Activated naive CD8-positive, alpha-beta T cell treated with anti-CD3 and anti-CD28 coated beads, Interleukin-2, amount 50 U/mL, for 24 hours (primary cell): ENCODE results near the gene BBC3.

Experiments used
- ATAC-seq: fragments of 150-1000 bp; cut with Tn5 transposase; one replicate; pipeline ENCODE4 v1.10.0; 2021
- DNase-seq: peaks from one replicate; pipeline ENCODE4 v3.0.0; 2021
- H3K27ac Mint-ChIP-seq: one replicate; pipeline ENCODE4 v1.8.0; 2021; ENCODE audit warnings: mild to moderate bottlenecking, mixed read lengths
- H3K27me3 Mint-ChIP-seq: one replicate; pipeline ENCODE4 v1.8.0; 2021; ENCODE audit warnings: mixed read lengths
- H3K36me3 Mint-ChIP-seq: one replicate; pipeline ENCODE4 v1.8.0; 2021; ENCODE audit warnings: low read depth, mixed read lengths
- H3K4me1 Mint-ChIP-seq: one replicate; pipeline ENCODE4 v1.8.0; 2021; ENCODE audit warnings: mixed read lengths
- H3K4me3 Mint-ChIP-seq: one replicate; pipeline ENCODE4 v1.8.0; 2021; ENCODE audit warnings: mild to moderate bottlenecking, moderate library complexity, mixed read lengths
- H3K9me3 Mint-ChIP-seq: one replicate; pipeline ENCODE4 v1.8.0; 2021; ENCODE audit warnings: mixed read lengths

BBC3 gene

GRCh38 chr19:47243776-47244547 lies 13.0 kb upstream of the BBC3 start:
- H3K36me3 Mint-ChIP-seq, result no peaks in the 10 kb centered on the region
- peak overlapping the region; percentile 93 for H3K27ac Mint-ChIP-seq
- no peak overlapping the region for H3K4me3 Mint-ChIP-seq
- DNase-seq (peak; percentile 93), ATAC-seq (peak; percentile 89)
- peaks cover 36% of the 10 kb centered on the region for H3K4me1 Mint-ChIP-seq
- peaks cover 3% of the 10 kb centered on the region for H3K27me3 Mint-ChIP-seq
- H3K9me3 Mint-ChIP-seq, result no peaks in the 10 kb centered on the region

GRCh38 chr19:47243364-47243775 lies 12.4 kb upstream of the BBC3 start:
- no peak for ATAC-seq
- Mint-ChIP-seq H3K36me3 (no peaks in the 10 kb centered on the region), H3K9me3 (no peaks in the 10 kb centered on the region), H3K4me3 (no peak overlapping the region), H3K27me3 (peaks cover 3% of the 10 kb centered on the region), H3K27ac (peak overlapping the region; percentile 93), H3K4me1 (peaks cover 39% of the 10 kb centered on the region)
- DNase-seq, result no peak

GRCh38 chr19:47241919-47242577 lies 11.0 kb upstream of the BBC3 start:
- no peak overlapping the region for H3K4me3 Mint-ChIP-seq
- H3K36me3 Mint-ChIP-seq, result no peaks in the 10 kb centered on the region
- no peak for ATAC-seq
- peaks cover 37% of the 10 kb centered on the region for H3K4me1 Mint-ChIP-seq
- H3K27me3 Mint-ChIP-seq, result peaks cover 3% of the 10 kb centered on the region
- no peak for DNase-seq
- H3K27ac Mint-ChIP-seq, result no peak overlapping the region
- H3K9me3 Mint-ChIP-seq, result no peaks in the 10 kb centered on the region

GRCh38 chr19:47240996-47241918 lies 10.3 kb upstream of the BBC3 start:
- no peak overlapping the region for H3K4me3 Mint-ChIP-seq
- peaks cover 3% of the 10 kb centered on the region for H3K27me3 Mint-ChIP-seq
- peaks cover 37% of the 10 kb centered on the region for H3K4me1 Mint-ChIP-seq
- peak; percentile 26 for ATAC-seq
- no peaks in the 10 kb centered on the region for H3K9me3 Mint-ChIP-seq
- no peaks in the 10 kb centered on the region for H3K36me3 Mint-ChIP-seq
- DNase-seq, result peak; percentile 86
- no peak overlapping the region for H3K27ac Mint-ChIP-seq

- H3K9me3 Mint-ChIP-seq, result no peaks in the 10 kb centered on the region
- peaks cover 5% of the 10 kb centered on the region for H3K27me3 Mint-ChIP-seq
- ATAC-seq (no peak), DNase-seq (no peak)
- no peak overlapping the region for H3K27ac Mint-ChIP-seq
- no peak overlapping the region for H3K4me3 Mint-ChIP-seq
- no peaks in the 10 kb centered on the region for H3K36me3 Mint-ChIP-seq
- peaks cover 37% of the 10 kb centered on the region for H3K4me1 Mint-ChIP-seq
These were observed 9.6 kb upstream of the BBC3 start for GRCh38 chr19:47240556-47240955.

- Mint-ChIP-seq H3K4me3 (no peak overlapping the region), H3K9me3 (no peaks in the 10 kb centered on the region), H3K4me1 (peaks cover 31% of the 10 kb centered on the region), H3K27ac (no peak overlapping the region), H3K36me3 (no peaks in the 10 kb centered on the region), H3K27me3 (peaks cover 5% of the 10 kb centered on the region)
- DNase-seq (peak; percentile 58), ATAC-seq (no peak)
These were observed 8.8 kb upstream of the BBC3 start for GRCh38 chr19:47239610-47240296.

- Mint-ChIP-seq H3K4me1 (peaks cover 25% of the 10 kb centered on the region), H3K9me3 (no peaks in the 10 kb centered on the region), H3K27ac (no peak overlapping the region), H3K27me3 (peaks cover 5% of the 10 kb centered on the region), H3K4me3 (peak overlapping the region; percentile 62), H3K36me3 (no peaks in the 10 kb centered on the region)
- no peak for DNase-seq
- no peak for ATAC-seq
These were observed 8.2 kb upstream of the BBC3 start for GRCh38 chr19:47239152-47239551.

GRCh38 chr19:47236072-47236675 lies 5.2 kb upstream of the BBC3 start:
- no peaks in the 10 kb centered on the region for H3K9me3 Mint-ChIP-seq
- H3K4me3 Mint-ChIP-seq, result no peak overlapping the region
- ATAC-seq, result no peak
- H3K27me3 Mint-ChIP-seq, result peaks cover 5% of the 10 kb centered on the region
- H3K27ac Mint-ChIP-seq, result no peak overlapping the region
- peaks cover 36% of the 10 kb centered on the region for H3K4me1 Mint-ChIP-seq
- H3K36me3 Mint-ChIP-seq, result no peaks in the 10 kb centered on the region
- no peak for DNase-seq

- ATAC-seq (peak; percentile 24), DNase-seq (peak; percentile 29)
- no peaks in the 10 kb centered on the region for H3K36me3 Mint-ChIP-seq
- H3K27me3 Mint-ChIP-seq, result peaks cover 2% of the 10 kb centered on the region
- H3K9me3 Mint-ChIP-seq, result no peaks in the 10 kb centered on the region
- H3K27ac Mint-ChIP-seq, result peak overlapping the region; percentile 50
- H3K4me1 Mint-ChIP-seq, result peaks cover 22% of the 10 kb centered on the region
- peak overlapping the region; percentile 75 for H3K4me3 Mint-ChIP-seq
These were observed 1.6 kb upstream of the BBC3 start for GRCh38 chr19:47232422-47233211.

- H3K9me3 Mint-ChIP-seq, result no peaks in the 10 kb centered on the region
- H3K4me1 Mint-ChIP-seq, result peaks cover 33% of the 10 kb centered on the region
- peak overlapping the region; percentile 77 for H3K27ac Mint-ChIP-seq
- DNase-seq (peak; percentile 91), ATAC-seq (peak; percentile 53)
- no peaks in the 10 kb centered on the region for H3K36me3 Mint-ChIP-seq
- peaks cover 2% of the 10 kb centered on the region for H3K27me3 Mint-ChIP-seq
- peak overlapping the region; percentile 75 for H3K4me3 Mint-ChIP-seq
These were observed 436 bp upstream of the BBC3 start for GRCh38 chr19:47231215-47232054.

GRCh38 chr19:47230054-47230920 lies 712 bp downstream of the BBC3 start:
- no peak for ATAC-seq
- H3K9me3 Mint-ChIP-seq, result peaks cover 3% of the 10 kb centered on the region
- H3K27ac Mint-ChIP-seq, result no peak overlapping the region
- H3K27me3 Mint-ChIP-seq, result no peaks in the 10 kb centered on the region
- peak overlapping the region; percentile 33 for H3K4me3 Mint-ChIP-seq
- peak; percentile 87 for DNase-seq
- peaks cover 4% of the 10 kb centered on the region for H3K36me3 Mint-ChIP-seq
- H3K4me1 Mint-ChIP-seq, result peaks cover 37% of the 10 kb centered on the region

GRCh38 chr19:47229676-47230053 lies 1.3 kb downstream of the BBC3 start:
- no peak overlapping the region for H3K4me3 Mint-ChIP-seq
- H3K36me3 Mint-ChIP-seq, result peaks cover 4% of the 10 kb centered on the region
- no peak overlapping the region for H3K27ac Mint-ChIP-seq
- ATAC-seq, result no peak
- peaks cover 3% of the 10 kb centered on the region for H3K9me3 Mint-ChIP-seq
- H3K27me3 Mint-ChIP-seq, result no peaks in the 10 kb centered on the region
- H3K4me1 Mint-ChIP-seq, result peaks cover 38% of the 10 kb centered on the region
- DNase-seq, result no peak
